ENCODE measurements around the gene TTC9C. TPM values are rescaled to one million over a fixed set of nuclear protein-coding genes. Genes with fewer than 3 reads are reported as not detected.

Gene TTC9C
- total RNA-seq, 2 donors from 2014 or later: 25.1 to 25.5 TPM

GRCh38 chr11:62721994-62722393 lies 6.3 kb upstream of the TTC9C start:
- intact Hi-C loops (cut with DNase I): no loop called here
- no peak overlapping the region for H3K4me3 ChIP-seq
- H3K36me3 ChIP-seq: peaks cover 0 to 28% of the 10 kb centered on the region in 2 donors
- H3K4me1 ChIP-seq (replicated peaks): peaks cover 2% of the 10 kb centered on the region
- no peaks in the 10 kb centered on the region for H3K9me3 ChIP-seq
- DNase-seq (ENCODE audit: low spot score): no peak
- WGBS: 64% methylated on average over 7 of the region's 7 CpGs
- no peaks in the 10 kb centered on the region for H3K27me3 ChIP-seq (replicated peaks; ENCODE audit: insufficient read depth)
- H3K27ac ChIP-seq: no peak overlapping the region
- no peak for TF ChIP-seq POLR2A (IDR thresholded peaks at IDR 0.05)
- TF ChIP-seq POLR2AphosphoS5 (IDR thresholded peaks at IDR 0.05): no peak
- no peak for TF ChIP-seq CTCF (IDR thresholded peaks at IDR 0.05)

GRCh38 chr11:62724171-62724570 lies 4.1 kb upstream of the TTC9C start:
- intact Hi-C loops (cut with DNase I): no loop called here
- WGBS: 27% methylated on average over 8 of the region's 8 CpGs
- H3K36me3 ChIP-seq: peaks cover 0 to 27% of the 10 kb centered on the region in 2 donors
- TF ChIP-seq POLR2AphosphoS5 (IDR thresholded peaks at IDR 0.05): no peak
- TF ChIP-seq POLR2A (IDR thresholded peaks at IDR 0.05): no peak
- no peak for TF ChIP-seq CTCF (IDR thresholded peaks at IDR 0.05)
- no peaks in the 10 kb centered on the region for H3K4me1 ChIP-seq (replicated peaks)
- DNase-seq (ENCODE audit: low spot score): no peak
- no peaks in the 10 kb centered on the region for H3K27me3 ChIP-seq (replicated peaks; ENCODE audit: insufficient read depth)
- H3K4me3 ChIP-seq: peak overlapping the region in 1 of 2 donors; percentile 90
- H3K9me3 ChIP-seq: no peaks in the 10 kb centered on the region
- H3K27ac ChIP-seq: peak overlapping the region in 1 of 2 donors; percentile 9

- 2% methylated on average over 7 of the region's 7 CpGs for WGBS
- Histone ChIP-seq H3K27ac (peak overlapping the region; percentile 89 to 97), H3K27me3 (replicated peaks; ENCODE audit: insufficient read depth) (no peaks in the 10 kb centered on the region), H3K4me3 (peak overlapping the region; percentile 79 to 90), H3K9me3 (no peaks in the 10 kb centered on the region), H3K4me1 (replicated peaks) (peaks cover 9% of the 10 kb centered on the region), H3K36me3 (peaks cover 0 to 20% of the 10 kb centered on the region in 2 donors)
- TF ChIP-seq CTCF (IDR thresholded peaks at IDR 0.05) (no peak), POLR2A (IDR thresholded peaks at IDR 0.05) (no peak), POLR2AphosphoS5 (IDR thresholded peaks at IDR 0.05) (no peak)
- intact Hi-C loops (cut with DNase I): loop anchor here (5.0 kb wide), 1 partner anchor 37 kb away; the partner anchor contains the start of gene POLR2G
- no peak for DNase-seq (ENCODE audit: low spot score)
These were observed 2.6 kb upstream of the TTC9C start for GRCh38 chr11:62725646-62726045.

- H3K9me3 ChIP-seq: no peaks in the 10 kb centered on the region
- H3K27ac ChIP-seq: peak overlapping the region; percentile 89 to 97
- H3K4me1 ChIP-seq (replicated peaks): peaks cover 9% of the 10 kb centered on the region
- H3K4me3 ChIP-seq: peak overlapping the region; percentile 79 to 90
- no peaks in the 10 kb centered on the region for H3K27me3 ChIP-seq (replicated peaks; ENCODE audit: insufficient read depth)
- no peak for TF ChIP-seq POLR2A (IDR thresholded peaks at IDR 0.05)
- TF ChIP-seq POLR2AphosphoS5 (IDR thresholded peaks at IDR 0.05): no peak
- TF ChIP-seq CTCF (IDR thresholded peaks at IDR 0.05): no peak
- WGBS: 0% methylated on average over 49 of the region's 51 CpGs
- peaks cover 0 to 14% of the 10 kb centered on the region in 2 donors for H3K36me3 ChIP-seq
- peak; percentile 21 for DNase-seq (ENCODE audit: low spot score)
- intact Hi-C loops (cut with DNase I): loop anchor here (5.0 kb wide), 1 partner anchor 36 kb away; the partner anchor contains the start of gene POLR2G
These were observed 2.0 kb upstream of the TTC9C start for GRCh38 chr11:62726156-62726914.

- Histone ChIP-seq H3K27ac (peak overlapping the region; percentile 89 to 97), H3K4me3 (peak overlapping the region; percentile 79 to 90), H3K36me3 (peaks cover 0 to 9% of the 10 kb centered on the region in 2 donors), H3K27me3 (replicated peaks; ENCODE audit: insufficient read depth) (no peaks in the 10 kb centered on the region), H3K4me1 (replicated peaks) (peaks cover 9% of the 10 kb centered on the region), H3K9me3 (no peaks in the 10 kb centered on the region)
- under 1% methylated on average over 37 of the region's 37 CpGs for WGBS
- no peak for DNase-seq (ENCODE audit: low spot score)
- intact Hi-C loops (cut with DNase I): loop anchor here (5.0 kb wide), 1 partner anchor 35 kb away; the partner anchor contains the start of gene POLR2G
- TF ChIP-seq POLR2A (IDR thresholded peaks at IDR 0.05): no peak
- TF ChIP-seq POLR2AphosphoS5 (IDR thresholded peaks at IDR 0.05): no peak
- no peak for TF ChIP-seq CTCF (IDR thresholded peaks at IDR 0.05)
These were observed 1.4 kb upstream of the TTC9C start for GRCh38 chr11:62726915-62727164.

All from prostate gland (tissue), 2 donors.